AG10803 (cell line): ENCODE measurements around the gene AKAP17A.
"Not testable (repeated sequence)": the region's sequence is repeated elsewhere in the genome, so short reads cannot be mapped to it uniquely, and the experiment has no call there.

Experiments
- DNase-seq: peaks from one replicate; pipeline ENCODE4 v3.0.0; 2010; ENCODE audit warnings: low read depth
- H3K4me3 ChIP-seq: 2 replicates; pipeline ENCODE4 v1.5.1; 2011; ENCODE audit warnings: mild to moderate bottlenecking, low read length, control low read depth
- CTCF ChIP-seq: conservative IDR thresholded peaks from 2 replicates; pipeline ENCODE4 v1.5.1; 2011; ENCODE audit warnings: mild to moderate bottlenecking, low read length, control low read depth, inconsistent platforms

The AKAP17A gene

GRCh38 chrX:1554469-1555210, 36.8 kb upstream of the AKAP17A start:
- no peak overlapping the region for H3K4me3 ChIP-seq
- DNase-seq = no peak
- no peak for TF ChIP-seq CTCF

GRCh38 chrX:1555370-1555769, 36.0 kb upstream of the AKAP17A start:
- H3K4me3 ChIP-seq = no peak overlapping the region
- TF ChIP-seq CTCF = no peak
- no peak for DNase-seq

GRCh38 chrX:1557442-1557841, 34.0 kb upstream of the AKAP17A start:
- not testable (repeated sequence) for DNase-seq

GRCh38 chrX:1558761-1559468, 32.5 kb upstream of the AKAP17A start:
- no peak for TF ChIP-seq CTCF
- no peak for DNase-seq
- no peak overlapping the region for H3K4me3 ChIP-seq

More at GRCh38 chrX:1557442-1557841, 34.0 kb upstream of the AKAP17A start:
- not testable (repeated sequence) for H3K4me3 ChIP-seq

GRCh38 chrX:1561164-1561563, 30.2 kb upstream of the AKAP17A start:
- H3K4me3 ChIP-seq = no peak overlapping the region
- no peak for TF ChIP-seq CTCF
- DNase-seq = no peak

- not testable (repeated sequence) for DNase-seq, H3K4me3 ChIP-seq
Measured at GRCh38 chrX:1564077-1564476, 27.3 kb upstream of the AKAP17A start.

- no peak for DNase-seq
- no peak for TF ChIP-seq CTCF
- no peak overlapping the region for H3K4me3 ChIP-seq
Measured at GRCh38 chrX:1564750-1565683, 26.4 kb upstream of the AKAP17A start.

- DNase-seq, H3K4me3 ChIP-seq: not testable (repeated sequence)
Measured at GRCh38 chrX:1574181-1574580, 17.2 kb upstream of the AKAP17A start.
